A549 (cell line): ENCODE data around the gene ATF5. TPM values are rescaled to one million over a fixed set of nuclear protein-coding genes. Genes with fewer than 3 reads are reported as not detected.
A peak's percentile ranks its signal among the peaks of the same experiment; 100 is the strongest.

Experiments used
- CBX8 ChIP-seq: fragments of 200-600 bp; sonication (generic); IDR thresholded peaks from 2 replicates; pipeline ENCODE4 v1.6.1; 2016
- CEBPB ChIP-seq, 2 experiments: fragments of >200 bp in 1 of 2; sonication (Bioruptor Twin) in 1 of 2; formaldehyde crosslinking in 1 of 2; IDR thresholded peaks; 2 replicates each; pipeline ENCODE4 v1.6.1; 2012 to 2016
- E2F6 ChIP-seq: IDR thresholded peaks from 2 replicates; pipeline ENCODE4 v1.6.1; 2012; ENCODE audit warnings: low read depth, borderline replicate concordance
- FOSL2 ChIP-seq, 2 experiments: fragments of 450-650 bp in 1 of 2; fragments of >200 bp in 1 of 2; sonication (Bioruptor Twin) in 1 of 2; formaldehyde crosslinking; IDR thresholded peaks; 2 replicates each; pipeline versions ENCODE4 v1.5.0 to v1.6.1; 2016 to 2020; ENCODE audit warnings: mild to moderate bottlenecking in 1 of 2, moderate library complexity in 1 of 2
- GATA3 ChIP-seq: IDR thresholded peaks from 2 replicates; pipeline ENCODE4 v1.6.1; 2012; ENCODE audit warnings: borderline replicate concordance
- HOXB5 ChIP-seq: fragments of 250-450 bp; sonication (Bioruptor Pico); IDR thresholded peaks from 2 replicates; pipeline ENCODE4 v1.5.0; 2020; ENCODE audit warnings: mild to moderate bottlenecking, moderate library complexity
- KDM1A ChIP-seq: fragments of 200-600 bp; sonication (generic); IDR thresholded peaks from 2 replicates; pipeline ENCODE4 v1.6.1; 2016; ENCODE audit warnings: low read depth, mild to moderate bottlenecking
- MAFK ChIP-seq: fragments of 450-650 bp; IDR thresholded peaks from 2 replicates; pipeline ENCODE4 v1.6.1; 2014; ENCODE audit not compliant: partially characterized antibody
- MAZ ChIP-seq: fragments of 150-350 bp; IDR thresholded peaks from 2 replicates; pipeline ENCODE4 v1.6.1; 2014; ENCODE audit warnings: antibody characterized with exemption, low read depth, low read length, borderline replicate concordance
- MYC ChIP-seq: IDR thresholded peaks from 2 replicates; pipeline ENCODE4 v1.6.1; 2012; ENCODE audit warnings: mild to moderate bottlenecking, inconsistent platforms, low read length, improper control_type of control experiment, borderline replicate concordance
- NR3C1 ChIP-seq: fragments of >200 bp; sonication (Bioruptor Twin); formaldehyde crosslinking; IDR thresholded peaks from 3 replicates; pipeline ENCODE4 v1.6.1; 2017
- PBX3 ChIP-seq: IDR thresholded peaks from 2 replicates; pipeline ENCODE4 v1.6.1; 2012
- PHF8 ChIP-seq: fragments of 200-600 bp; sonication (generic); IDR thresholded peaks from 2 replicates; pipeline ENCODE4 v1.6.1; 2016; ENCODE audit warnings: low read depth, mild to moderate bottlenecking, antibody characterized with exemption, moderate library complexity, borderline replicate concordance
- REST ChIP-seq: fragments of 200-600 bp; sonication (generic); IDR thresholded peaks from 2 replicates; pipeline ENCODE4 v1.6.1; 2016; ENCODE audit warnings: antibody characterized with exemption, mild to moderate bottlenecking, moderate library complexity
- RNF2 ChIP-seq: fragments of 200-600 bp; sonication (generic); IDR thresholded peaks from 2 replicates; pipeline ENCODE4 v1.6.1; 2016; ENCODE audit warnings: low read depth, mild to moderate bottlenecking, antibody characterized with exemption, moderate library complexity, borderline replicate concordance
- SMC3 ChIP-seq: fragments of >200 bp; sonication (Bioruptor Twin); formaldehyde crosslinking; IDR thresholded peaks from 3 replicates; pipeline ENCODE4 v1.6.1; 2018; ENCODE audit warnings: inconsistent platforms
- SREBF2 ChIP-seq: fragments of 450-650 bp; IDR thresholded peaks from 2 replicates; pipeline ENCODE4 v1.6.1; 2014; ENCODE audit warnings: mild to moderate bottlenecking, moderate library complexity
- USF2 ChIP-seq: fragments of 450-650 bp; IDR thresholded peaks from 2 replicates; pipeline ENCODE4 v1.6.1; 2014; ENCODE audit warnings: antibody characterized with exemption
- polyA plus RNA-seq, 4 experiments: library from polyadenylated mRNA; depleted of rRNA in 3 of 4; stranded (reverse); fragments of >200 nt; fragmentation: RNase III in 1 of 4; extraction: RNeasy Plus Mini Kit Qiagen cat#74134 plus additional on column Dnase treatment in 1 of 4; gene quantifications; 2 replicates in 3 of 4; 3 replicates in 1 of 4; pipeline ENCODE4 v1.2.3, GENCODE V29; 2011 to 2017
- TF ChIP-seq, protein P1 (sequence below): IDR thresholded peaks from 2 replicates; pipeline ENCODE4 v1.6.1; 2012
- TF ChIP-seq, protein P2 (sequence below): fragments of >200 bp; sonication (Bioruptor Twin); formaldehyde crosslinking; IDR thresholded peaks from 2 replicates; pipeline ENCODE4 v1.6.1; 2016
- TF ChIP-seq, protein P3 (sequence below): fragments of 150-350 bp; IDR thresholded peaks from 2 replicates; pipeline ENCODE4 v1.6.1; 2014; ENCODE audit warnings: low read depth, mild to moderate bottlenecking, low read length

Gene ATF5
- polyA plus RNA-seq, 2 of the 4 experiments (the other 2 are of a cell fraction): 12.9 to 42.8 TPM

DNA sequence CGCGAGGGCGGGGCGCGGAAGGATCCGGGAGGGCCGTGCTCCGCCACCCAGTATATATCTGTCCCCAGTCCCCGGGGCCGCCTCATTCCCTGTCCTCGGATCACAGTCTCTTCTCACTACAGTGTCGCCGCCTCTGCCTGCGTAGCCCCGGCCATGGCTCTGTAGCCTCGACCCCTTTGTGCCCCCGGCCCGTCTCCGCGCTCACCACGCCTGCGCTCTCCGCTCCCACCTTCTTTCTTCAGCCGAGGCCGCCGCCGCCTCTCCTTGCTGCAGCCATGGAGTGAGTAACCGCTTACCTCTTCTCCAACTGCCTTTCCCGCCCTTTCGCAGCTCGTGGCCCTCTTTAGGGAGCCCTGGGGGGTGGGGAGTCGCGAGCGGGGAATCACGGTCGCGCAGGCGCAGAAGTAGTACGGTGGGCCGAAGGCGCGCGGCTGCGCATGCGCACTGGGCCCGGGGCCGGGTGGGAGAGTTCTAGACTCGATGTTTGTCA is at the start of gene ATF5, which contains the start of gene NUP62 (continued):
- TF ChIP-seq, protein P1, sequence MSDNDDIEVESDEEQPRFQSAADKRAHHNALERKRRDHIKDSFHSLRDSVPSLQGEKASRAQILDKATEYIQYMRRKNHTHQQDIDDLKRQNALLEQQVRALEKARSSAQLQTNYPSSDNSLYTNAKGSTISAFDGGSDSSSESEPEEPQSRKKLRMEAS: peak; percentile 100
- TF ChIP-seq HOXB5 (CRISPR knock-in tag): peak; percentile 48; the same call in 1 of the 2 replicates
- TF ChIP-seq CBX8: no peak
- TF ChIP-seq, protein P2, sequence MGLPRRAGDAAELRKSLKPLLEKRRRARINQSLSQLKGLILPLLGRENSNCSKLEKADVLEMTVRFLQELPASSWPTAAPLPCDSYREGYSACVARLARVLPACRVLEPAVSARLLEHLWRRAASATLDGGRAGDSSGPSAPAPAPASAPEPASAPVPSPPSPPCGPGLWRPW: no peak
- TF ChIP-seq GATA3: no peak
- TF ChIP-seq NR3C1: no peak
- TF ChIP-seq SMC3: no peak
- TF ChIP-seq RNF2: no peak
- no peak for TF ChIP-seq MAFK
- no peak for TF ChIP-seq FOSL2 (IDR thresholded peaks at IDR 0.05)
- 0 out of 2 replicates have a peak, but pooled peaks have one; percentile 34 for TF ChIP-seq FOSL2 (CRISPR knock-in tag; IDR thresholded peaks at IDR 0.05)
- TF ChIP-seq SREBF2: no peak
- TF ChIP-seq PBX3: 0 out of 2 replicates have a peak, but pooled peaks have one; percentile 30
- TF ChIP-seq E2F6: peak; percentile 100
- peak; percentile 23; the same call in 1 of the 2 replicates for TF ChIP-seq MAZ
- no peak for TF ChIP-seq CEBPB (IDR thresholded peaks at IDR 0.05)
- TF ChIP-seq MYC: no peak; the same call in 1 of the 2 replicates
- TF ChIP-seq, protein P3, sequence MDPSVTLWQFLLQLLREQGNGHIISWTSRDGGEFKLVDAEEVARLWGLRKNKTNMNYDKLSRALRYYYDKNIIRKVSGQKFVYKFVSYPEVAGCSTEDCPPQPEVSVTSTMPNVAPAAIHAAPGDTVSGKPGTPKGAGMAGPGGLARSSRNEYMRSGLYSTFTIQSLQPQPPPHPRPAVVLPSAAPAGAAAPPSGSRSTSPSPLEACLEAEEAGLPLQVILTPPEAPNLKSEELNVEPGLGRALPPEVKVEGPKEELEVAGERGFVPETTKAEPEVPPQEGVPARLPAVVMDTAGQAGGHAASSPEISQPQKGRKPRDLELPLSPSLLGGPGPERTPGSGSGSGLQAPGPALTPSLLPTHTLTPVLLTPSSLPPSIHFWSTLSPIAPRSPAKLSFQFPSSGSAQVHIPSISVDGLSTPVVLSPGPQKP: no peak
- TF ChIP-seq KDM1A: no peak
- no peak for TF ChIP-seq USF2
- TF ChIP-seq REST: no peak
- TF ChIP-seq PHF8: peak; percentile 88
- TF ChIP-seq, all 56 proteins: peak for 20
